ENCODE data around the gene KBTBD2.
"Not testable (repeated sequence)": the region's sequence is repeated elsewhere in the genome, so short reads cannot be mapped to it uniquely, and the experiment has no call there.

The KBTBD2 gene

GRCh38 chr7:32892521-32893206 lies 1.1 kb upstream of the KBTBD2 start:
- peak; percentile 44 to 76 for DNase-seq

GRCh38 chr7:32891800-32892520 lies 400 bp upstream of the KBTBD2 start:
- DNase-seq: peak; percentile 99

DNA sequence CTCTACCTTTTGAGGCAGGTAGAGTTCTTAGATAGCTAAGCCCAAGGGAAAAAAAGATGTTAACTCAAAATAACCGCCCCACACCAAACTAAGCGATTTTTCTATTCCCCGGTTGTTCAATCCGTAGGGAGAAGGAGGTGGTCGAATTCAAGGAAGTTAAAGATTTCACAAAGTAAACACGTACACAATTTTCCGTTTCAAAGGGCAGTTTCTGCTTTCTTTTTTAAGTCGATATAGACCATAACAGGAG lies 842 bp downstream of the KBTBD2 start:
- DNase-seq: no peak

- DNase-seq: peak; percentile 75 to 86
Observed at GRCh38 chr7:32890010-32890792, 1.4 kb downstream of the KBTBD2 start.

- DNase-seq: no peak
Observed at GRCh38 chr7:32888505-32888904, 3.1 kb downstream of the KBTBD2 start.

- no peak for DNase-seq
Observed at GRCh38 chr7:32887395-32887794, 4.2 kb downstream of the KBTBD2 start.

DNA sequence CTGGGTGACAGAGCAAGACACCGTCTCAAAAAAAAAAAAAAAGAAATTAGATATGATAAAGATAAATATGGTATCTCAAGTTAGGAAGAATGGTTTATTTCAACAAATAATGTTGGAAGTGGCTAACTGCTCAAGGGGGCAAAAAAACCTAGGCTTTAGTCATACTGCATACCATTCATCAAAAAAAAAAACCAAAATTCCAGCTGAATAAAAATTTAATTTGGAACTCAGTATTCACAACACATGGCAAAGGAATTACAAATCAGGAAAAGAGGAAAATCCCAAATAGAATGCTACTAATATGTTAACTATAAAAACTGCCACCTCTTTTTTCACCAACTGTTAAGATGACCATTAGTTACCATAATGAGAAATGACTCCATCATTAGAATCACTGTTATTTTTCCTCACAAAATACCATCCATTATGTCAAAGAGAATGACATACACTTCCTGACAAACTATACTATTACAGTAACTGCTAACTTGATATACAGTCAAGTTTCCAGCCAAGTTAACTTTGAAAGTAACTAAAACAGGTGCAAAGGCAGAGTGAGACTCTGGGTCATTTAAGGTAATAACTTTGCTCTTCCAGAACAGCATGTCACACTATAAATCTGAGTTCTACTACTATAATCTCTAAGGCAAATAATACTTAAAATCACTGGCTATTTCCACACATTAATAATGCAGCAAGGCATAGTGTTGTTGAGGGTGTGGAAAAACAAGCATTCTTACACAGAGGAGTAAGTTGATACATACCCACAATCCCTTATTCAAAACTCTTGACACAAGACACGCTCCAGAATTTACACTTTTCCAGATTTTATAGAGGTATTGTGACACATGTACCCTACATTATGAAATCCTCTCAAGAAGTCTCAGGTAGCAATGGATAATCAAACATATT lies 10.2 kb downstream of the KBTBD2 start:
- no peak for DNase-seq

DNA sequence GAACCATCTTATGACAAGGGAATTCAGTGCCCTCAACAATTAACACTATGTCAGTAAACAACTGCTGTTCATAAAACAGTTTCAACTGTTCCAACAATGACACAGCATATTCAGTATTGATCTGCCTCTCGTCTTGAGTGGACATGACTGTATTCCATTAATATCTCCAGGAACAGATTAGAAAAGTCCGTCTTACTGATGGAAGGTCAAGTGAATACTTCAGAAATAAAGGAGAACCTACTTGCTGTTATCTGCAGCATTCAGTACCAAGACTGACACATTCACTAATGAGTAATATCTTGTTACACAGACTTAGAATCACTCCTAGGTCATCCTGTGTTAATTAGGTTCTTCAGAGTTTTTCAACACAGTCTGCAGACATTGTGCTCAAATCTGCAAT lies 12.1 kb downstream of the KBTBD2 start:
- DNase-seq: no peak

GRCh38 chr7:32878023-32878422 lies 13.5 kb downstream of the KBTBD2 start:
- DNase-seq: not testable (repeated sequence)

DNA sequence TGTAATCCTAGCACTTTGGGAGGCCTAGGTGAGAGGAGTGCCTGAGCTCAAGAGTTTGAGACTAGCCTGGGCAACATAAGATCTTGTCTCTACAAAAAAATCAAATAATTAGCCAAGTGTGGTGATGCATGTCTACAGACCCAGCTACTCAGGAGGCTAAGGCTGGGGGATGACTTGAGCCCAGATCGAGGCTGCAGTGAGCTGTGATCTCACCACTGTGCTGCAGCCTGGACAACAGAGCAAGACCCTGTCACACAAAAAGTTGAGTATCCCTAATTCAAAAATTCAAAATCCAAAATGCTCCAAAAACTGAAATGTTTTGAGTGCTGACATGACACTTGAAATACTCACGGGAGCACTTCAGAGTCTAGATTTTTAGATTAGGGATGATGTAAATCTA lies 19.1 kb downstream of the KBTBD2 start:
- no peak for DNase-seq

DNA sequence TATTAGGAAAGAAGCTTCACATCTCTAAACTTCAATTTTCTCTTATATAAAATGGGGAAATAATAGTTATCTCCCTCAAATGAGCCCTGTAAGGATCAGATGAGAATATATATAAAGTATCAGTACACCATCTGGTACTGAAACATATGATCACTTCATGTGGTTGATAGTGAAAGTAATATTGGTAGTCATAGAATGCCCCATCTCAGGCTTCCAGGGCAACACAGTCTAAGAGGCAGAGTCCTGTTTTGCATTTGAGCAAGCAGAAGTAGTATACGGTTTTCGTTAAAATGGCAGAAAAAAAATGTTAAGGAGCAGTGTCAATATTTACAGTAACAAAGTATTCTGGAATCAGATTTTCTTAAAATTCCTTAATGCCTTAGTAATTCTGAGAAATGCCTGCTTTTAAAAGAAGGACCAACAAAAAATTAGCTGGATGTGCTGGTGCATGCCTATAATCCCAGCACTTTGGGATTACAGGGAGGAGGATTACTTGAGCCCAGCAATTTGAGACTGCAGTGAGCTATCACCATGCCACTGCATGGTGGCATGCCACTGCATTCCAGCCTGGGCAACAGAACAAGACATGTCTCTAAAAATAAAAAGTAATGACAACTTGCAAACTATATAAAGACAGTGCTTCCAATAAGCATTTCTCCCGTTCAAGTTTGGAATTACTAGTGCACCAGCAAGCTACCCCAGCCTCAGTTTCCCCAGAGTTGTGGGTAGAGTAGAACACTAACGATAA lies 19.8 kb downstream of the KBTBD2 start:
- no peak for DNase-seq

DNA sequence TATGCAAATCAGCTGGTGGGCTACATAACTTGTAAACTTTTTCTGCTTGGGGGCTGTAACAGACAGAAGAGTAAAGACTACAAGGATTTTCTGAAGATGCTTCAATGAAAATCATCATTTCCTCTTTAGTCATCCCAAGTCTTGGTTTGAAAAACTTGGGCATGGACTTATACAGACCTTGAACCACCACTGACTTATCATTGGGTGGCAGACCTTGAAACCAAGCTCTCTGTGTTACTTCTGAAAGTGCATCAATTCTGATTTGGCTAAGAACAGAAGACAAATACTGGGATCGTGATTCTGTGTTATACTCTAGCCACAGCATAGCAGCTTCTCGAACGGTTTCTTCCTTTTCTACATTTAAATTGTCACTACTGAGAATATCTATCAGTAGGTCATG lies 21.3 kb downstream of the KBTBD2 start:
- DNase-seq: no peak

- no peak for DNase-seq
Observed at GRCh38 chr7:32869716-32870115, 21.8 kb downstream of the KBTBD2 start.

DNA sequence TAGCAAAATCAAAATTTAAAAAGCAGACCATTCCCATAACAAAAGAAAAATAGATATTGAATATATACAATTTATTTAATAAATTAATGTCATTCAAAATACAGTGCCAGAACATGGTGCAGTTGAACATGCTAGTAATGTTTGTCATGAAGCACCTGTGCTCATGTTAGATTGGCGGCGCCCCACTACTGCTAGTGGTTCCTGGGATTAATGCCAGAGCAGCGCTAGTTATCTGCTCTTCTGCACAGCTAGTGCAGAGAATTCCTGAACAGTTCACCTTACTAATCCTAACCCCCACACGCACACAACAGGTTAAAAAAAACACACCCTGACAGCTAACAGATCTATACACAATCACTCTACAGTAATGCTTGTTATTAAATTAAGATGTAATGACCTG lies 23.4 kb downstream of the KBTBD2 start:
- no peak for DNase-seq

GRCh38 chr7:32865448-32866030 lies 26.0 kb downstream of the KBTBD2 start:
- DNase-seq: no peak

DNA sequence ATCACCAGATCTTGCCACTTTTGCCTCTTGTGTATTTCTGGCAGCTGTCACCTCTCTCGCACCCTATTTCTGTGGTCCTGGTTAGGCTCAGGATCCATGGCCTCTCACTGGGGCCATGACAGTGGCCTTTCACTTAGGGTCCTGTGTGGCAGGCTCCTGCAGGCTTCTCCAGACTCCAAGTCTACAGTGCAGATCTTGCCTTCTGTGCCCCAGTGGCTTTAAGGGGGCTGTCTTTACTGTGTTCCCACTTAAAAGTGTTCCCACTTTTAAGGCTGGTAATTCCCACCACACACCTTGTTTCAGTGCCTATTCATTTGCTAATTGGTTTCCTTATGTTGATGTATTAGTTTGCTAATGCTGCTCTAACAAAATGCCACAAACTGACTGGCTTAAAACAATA lies 27.7 kb downstream of the KBTBD2 start:
- DNase-seq: not testable (repeated sequence)

- DNase-seq: no peak
Observed at GRCh38 chr7:32860090-32860489, 31.5 kb downstream of the KBTBD2 start.

- no peak for DNase-seq
Observed at GRCh38 chr7:32858648-32859047, 32.9 kb downstream of the KBTBD2 start.

- not testable (repeated sequence) for DNase-seq
Observed at GRCh38 chr7:32857063-32857462, 34.5 kb downstream of the KBTBD2 start.

DNA sequence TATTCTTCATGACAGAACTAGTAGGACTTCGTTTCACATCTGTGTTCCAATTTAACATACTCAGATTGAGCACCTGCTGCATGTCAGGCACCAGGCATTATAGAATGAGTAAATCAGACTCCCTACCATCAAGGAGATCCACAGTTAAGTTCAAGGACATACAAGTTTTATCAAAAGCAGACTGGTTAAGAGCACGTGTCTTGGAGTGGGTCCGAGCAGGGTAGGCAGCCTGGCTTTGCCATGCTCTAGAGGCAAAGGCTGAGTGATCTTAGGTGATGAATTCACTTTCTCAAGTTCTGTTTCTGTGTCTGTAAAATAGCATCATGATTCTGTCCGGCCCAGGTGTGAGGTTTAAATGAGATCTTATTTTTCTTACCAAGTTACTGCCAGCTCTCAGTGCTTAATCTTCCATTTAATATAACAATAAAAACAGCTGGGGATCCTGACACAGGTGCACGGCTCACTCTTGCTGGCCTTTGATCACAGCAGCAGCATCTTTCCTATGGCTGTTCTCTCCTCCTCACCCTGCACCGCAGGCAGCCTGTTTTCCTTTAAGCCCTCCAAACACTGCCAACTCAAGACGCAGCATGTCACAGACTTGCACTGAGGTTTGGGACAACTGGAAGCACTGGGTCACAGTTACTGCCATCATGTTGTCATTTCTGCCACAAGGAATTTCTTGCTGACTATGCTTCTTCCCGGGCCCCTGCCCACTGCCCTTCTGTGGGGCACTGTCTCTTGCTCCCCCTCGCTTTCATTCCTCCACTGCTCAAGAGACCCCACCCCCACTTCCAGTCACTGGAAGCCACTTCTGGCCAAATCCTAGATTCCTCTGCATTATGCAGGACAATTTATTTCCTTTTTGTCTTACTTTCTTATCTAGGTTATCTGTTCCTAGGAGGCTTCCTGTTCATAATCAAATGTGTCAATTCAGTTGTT lies 35.5 kb downstream of the KBTBD2 start:
- DNase-seq: not testable (repeated sequence)

DNA sequence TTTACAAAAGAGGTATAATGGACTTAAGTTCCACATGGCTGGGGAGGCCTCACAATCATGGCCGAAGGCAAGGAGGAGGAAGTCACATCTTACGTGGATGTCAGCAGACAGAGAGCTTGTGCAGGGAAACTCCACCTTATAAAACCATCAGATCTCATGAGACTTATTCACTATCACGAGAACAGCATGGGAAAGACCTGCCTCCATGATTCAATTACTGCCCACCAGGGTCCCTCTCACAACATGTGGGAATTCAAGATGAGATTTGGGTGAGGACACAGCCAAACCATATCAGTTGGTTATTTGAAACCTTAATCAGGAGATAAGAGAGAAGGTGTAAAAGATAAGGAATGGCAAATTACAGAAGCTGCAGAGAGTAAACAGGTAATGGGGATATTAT lies 40.9 kb downstream of the KBTBD2 start:
- not testable (repeated sequence) for DNase-seq
